A549 (cell line): ENCODE data around the gene ZNF789. TPM values are rescaled to one million over a fixed set of nuclear protein-coding genes. Genes with fewer than 3 reads are reported as not detected.

ENCODE experiments used
- ATAC-seq, 2 experiments: fragments of 200-7000 bp in 1 of 2; fragments of >200 bp in 1 of 2; cut with Nextera tagmentation in 1 of 2; cut with Tn5 transposase in 1 of 2; 3 replicates each; pipeline versions ENCODE4 v1.8.0 to v1.9.1; 2018 to 2020; ENCODE audit warnings: mild to moderate bottlenecking in 1 of 2, moderate library complexity in 1 of 2
- CTCF ChIA-PET: fragments of 300-600 bp; sonication (Branson Sonifier 250); formaldehyde crosslinking; extraction: SDS; loops from one replicate; lab custom pipeline; 2021; ENCODE audit warnings: antibody characterized with exemption, inconsistent platforms; lab: Yijun Ruan, JAX
- POLR2A ChIA-PET: fragments of 350-600 bp; formaldehyde crosslinking; extraction: SDS; loops from one replicate; lab custom pipeline; 2021; ENCODE audit warnings: antibody characterized with exemption, inconsistent platforms; lab: Yijun Ruan, JAX
- DNase-seq, 2 experiments: peaks; one replicate each; pipeline versions ENCODE4 v3.0.0 to v3.0.0-alpha.2; 2011 to 2016; ENCODE audit warnings: low read depth in 1 of 2, low spot score in 1 of 2
- FAIRE-seq: peaks from 2 replicates; lab custom pipeline; 2011; peaks lifted over from hg19 to GRCh38; lab: Jason Lieb, UNC
- H3K27ac ChIP-seq, 2 experiments: fragments of >200 bp; sonication (Bioruptor Twin); formaldehyde crosslinking; 3 replicates each; pipeline ENCODE4 v1.5.1; 2016 to 2017
- H3K4me1 ChIP-seq: fragments of >200 bp; sonication (Bioruptor Twin); formaldehyde crosslinking; 3 replicates; pipeline ENCODE4 v1.6.1; 2016
- H3K4me2 ChIP-seq: fragments of >200 bp; sonication (Bioruptor Twin); formaldehyde crosslinking; 3 replicates; pipeline ENCODE4 v1.6.1; 2016
- H3K4me3 ChIP-seq: fragments of >200 bp; sonication (Bioruptor Twin); formaldehyde crosslinking; 3 replicates; pipeline ENCODE4 v1.5.1; 2016
- H3K9me3 ChIP-seq: fragments of >200 bp; sonication (Bioruptor Twin); formaldehyde crosslinking; 3 replicates; pipeline ENCODE4 v1.6.1; 2016
- CHD4 ChIP-seq: fragments of 200-600 bp; sonication (generic); IDR thresholded peaks from 2 replicates; pipeline ENCODE4 v1.6.1; 2016; ENCODE audit warnings: antibody characterized with exemption, mild to moderate bottlenecking, borderline replicate concordance
- EHF ChIP-seq: fragments of 250-450 bp; sonication (Bioruptor Pico); IDR thresholded peaks from 2 replicates; pipeline ENCODE4 v1.5.0; 2020; ENCODE audit warnings: mild to moderate bottlenecking
- EP300 ChIP-seq, 2 experiments: fragments of >200 bp; sonication (Bioruptor Twin); formaldehyde crosslinking; IDR thresholded peaks; 2 replicates in 1 of 2; 3 replicates in 1 of 2; pipeline ENCODE4 v1.6.1; 2016 to 2017
- FOSL2 ChIP-seq, 2 experiments: fragments of 450-650 bp in 1 of 2; fragments of >200 bp in 1 of 2; sonication (Bioruptor Twin) in 1 of 2; formaldehyde crosslinking; IDR thresholded peaks; 2 replicates each; pipeline versions ENCODE4 v1.5.0 to v1.6.1; 2016 to 2020; ENCODE audit warnings: mild to moderate bottlenecking in 1 of 2, moderate library complexity in 1 of 2
- FOXS1 ChIP-seq: fragments of 250-450 bp; sonication (Bioruptor Pico); IDR thresholded peaks from 2 replicates; pipeline ENCODE4 v1.5.0; 2020; ENCODE audit warnings: mild to moderate bottlenecking, moderate library complexity
- GATA3 ChIP-seq: IDR thresholded peaks from 2 replicates; pipeline ENCODE4 v1.6.1; 2012; ENCODE audit warnings: borderline replicate concordance
- HDAC2 ChIP-seq: fragments of 200-600 bp; sonication (generic); IDR thresholded peaks from 2 replicates; pipeline ENCODE4 v1.6.1; 2016
- MYC ChIP-seq: IDR thresholded peaks from 2 replicates; pipeline ENCODE4 v1.6.1; 2012; ENCODE audit warnings: mild to moderate bottlenecking, inconsistent platforms, low read length, improper control_type of control experiment, borderline replicate concordance
- NR3C1 ChIP-seq: fragments of >200 bp; sonication (Bioruptor Twin); formaldehyde crosslinking; IDR thresholded peaks from 3 replicates; pipeline ENCODE4 v1.6.1; 2017
- PHF8 ChIP-seq: fragments of 200-600 bp; sonication (generic); IDR thresholded peaks from 2 replicates; pipeline ENCODE4 v1.6.1; 2016; ENCODE audit warnings: low read depth, mild to moderate bottlenecking, antibody characterized with exemption, moderate library complexity, borderline replicate concordance
- POLR2A ChIP-seq: IDR thresholded peaks from 2 replicates; pipeline ENCODE4 v1.6.1; 2012; ENCODE audit warnings: mild to moderate bottlenecking, low read length
- RFX5 ChIP-seq: fragments of 450-650 bp; IDR thresholded peaks from 2 replicates; pipeline ENCODE4 v1.7.1; 2014; ENCODE audit warnings: antibody characterized with exemption, mild to moderate bottlenecking, moderate library complexity
- RNF2 ChIP-seq: fragments of 200-600 bp; sonication (generic); IDR thresholded peaks from 2 replicates; pipeline ENCODE4 v1.6.1; 2016; ENCODE audit warnings: low read depth, mild to moderate bottlenecking, antibody characterized with exemption, moderate library complexity, borderline replicate concordance
- SMC3 ChIP-seq: fragments of >200 bp; sonication (Bioruptor Twin); formaldehyde crosslinking; IDR thresholded peaks from 3 replicates; pipeline ENCODE4 v1.6.1; 2018; ENCODE audit warnings: inconsistent platforms
- SREBF2 ChIP-seq: fragments of 450-650 bp; IDR thresholded peaks from 2 replicates; pipeline ENCODE4 v1.6.1; 2014; ENCODE audit warnings: mild to moderate bottlenecking, moderate library complexity
- TFCP2L1 ChIP-seq: fragments of 250-450 bp; sonication (Bioruptor Pico); IDR thresholded peaks from 2 replicates; pipeline ENCODE4 v1.5.0; 2021; ENCODE audit warnings: mild to moderate bottlenecking
- TP53 ChIP-seq: fragments of 250-450 bp; sonication (Bioruptor Pico); IDR thresholded peaks from 2 replicates; pipeline ENCODE4 v1.5.0; 2021; ENCODE audit warnings: mild to moderate bottlenecking, moderate library complexity
- ZC3H11A ChIP-seq: fragments of 450-650 bp; IDR thresholded peaks from 2 replicates; pipeline ENCODE4 v1.6.1; 2014; ENCODE audit warnings: antibody characterized with exemption, mild to moderate bottlenecking
- ZFP36 ChIP-seq: fragments of 450-650 bp; IDR thresholded peaks from 2 replicates; pipeline ENCODE4 v1.6.1; 2014; ENCODE audit warnings: borderline replicate concordance; ENCODE audit not compliant: partially characterized antibody
- ZNF302 ChIP-seq: fragments of 250-450 bp; sonication (Bioruptor Pico); IDR thresholded peaks from 2 replicates; pipeline ENCODE4 v1.9.0; 2021; ENCODE audit warnings: inconsistent platforms, mild to moderate bottlenecking, moderate library complexity
- WGBS: methylation state at CpG from one replicate; pipeline ENCODE4 v1.1.6; 2017; ENCODE audit errors: missing lambda C conversion rate; 5-methylcytosine and 5-hydroxymethylcytosine counted together
- polyA plus RNA-seq, 4 experiments: library from polyadenylated mRNA; depleted of rRNA in 3 of 4; stranded (reverse); fragments of >200 nt; fragmentation: RNase III in 1 of 4; extraction: RNeasy Plus Mini Kit Qiagen cat#74134 plus additional on column Dnase treatment in 1 of 4; gene quantifications; 2 replicates in 3 of 4; 3 replicates in 1 of 4; pipeline ENCODE4 v1.2.3, GENCODE V29; 2011 to 2017
- TF ChIP-seq, protein P1 (sequence below): fragments of 450-650 bp; IDR thresholded peaks from 2 replicates; pipeline ENCODE4 v1.6.1; 2014; ENCODE audit warnings: antibody characterized with exemption
- TF ChIP-seq, protein P2 (sequence below): fragments of 150-350 bp; IDR thresholded peaks from 2 replicates; pipeline ENCODE4 v1.6.1; 2014; ENCODE audit warnings: low read depth, mild to moderate bottlenecking, low read length
- TF ChIP-seq, protein P3 (sequence below): fragments of 250-450 bp; sonication (Bioruptor Pico); IDR thresholded peaks from 2 replicates; pipeline ENCODE4 v1.5.0; 2020; ENCODE audit warnings: low read depth, mild to moderate bottlenecking, moderate library complexity
- TF ChIP-seq, protein P4 (sequence below): fragments of >200 bp; sonication (Bioruptor Twin); formaldehyde crosslinking; IDR thresholded peaks from 2 replicates; pipeline ENCODE4 v1.6.1; 2016
- TF ChIP-seq, protein P5 (sequence below): fragments of >200 bp; sonication (Bioruptor Twin); formaldehyde crosslinking; IDR thresholded peaks from 3 replicates; pipeline ENCODE4 v1.6.1; 2016

Gene ZNF789
- polyA plus RNA-seq, 2 of the 4 experiments (the other 2 are of a cell fraction) = 7.5 to 11.6 TPM

- TF ChIP-seq, protein P1, sequence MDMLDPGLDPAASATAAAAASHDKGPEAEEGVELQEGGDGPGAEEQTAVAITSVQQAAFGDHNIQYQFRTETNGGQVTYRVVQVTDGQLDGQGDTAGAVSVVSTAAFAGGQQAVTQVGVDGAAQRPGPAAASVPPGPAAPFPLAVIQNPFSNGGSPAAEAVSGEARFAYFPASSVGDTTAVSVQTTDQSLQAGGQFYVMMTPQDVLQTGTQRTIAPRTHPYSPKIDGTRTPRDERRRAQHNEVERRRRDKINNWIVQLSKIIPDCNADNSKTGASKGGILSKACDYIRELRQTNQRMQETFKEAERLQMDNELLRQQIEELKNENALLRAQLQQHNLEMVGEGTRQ = no peak
- TF ChIP-seq ZC3H11A = no peak
- no peak for TF ChIP-seq ZNF302 (CRISPR knock-in tag)
These were observed 12.4 kb downstream of the ZNF789 start (continued) for GRCh38 chr7:99485094-99485493.

- TF ChIP-seq, protein P2, sequence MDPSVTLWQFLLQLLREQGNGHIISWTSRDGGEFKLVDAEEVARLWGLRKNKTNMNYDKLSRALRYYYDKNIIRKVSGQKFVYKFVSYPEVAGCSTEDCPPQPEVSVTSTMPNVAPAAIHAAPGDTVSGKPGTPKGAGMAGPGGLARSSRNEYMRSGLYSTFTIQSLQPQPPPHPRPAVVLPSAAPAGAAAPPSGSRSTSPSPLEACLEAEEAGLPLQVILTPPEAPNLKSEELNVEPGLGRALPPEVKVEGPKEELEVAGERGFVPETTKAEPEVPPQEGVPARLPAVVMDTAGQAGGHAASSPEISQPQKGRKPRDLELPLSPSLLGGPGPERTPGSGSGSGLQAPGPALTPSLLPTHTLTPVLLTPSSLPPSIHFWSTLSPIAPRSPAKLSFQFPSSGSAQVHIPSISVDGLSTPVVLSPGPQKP = no peak
- TF ChIP-seq, protein P3, sequence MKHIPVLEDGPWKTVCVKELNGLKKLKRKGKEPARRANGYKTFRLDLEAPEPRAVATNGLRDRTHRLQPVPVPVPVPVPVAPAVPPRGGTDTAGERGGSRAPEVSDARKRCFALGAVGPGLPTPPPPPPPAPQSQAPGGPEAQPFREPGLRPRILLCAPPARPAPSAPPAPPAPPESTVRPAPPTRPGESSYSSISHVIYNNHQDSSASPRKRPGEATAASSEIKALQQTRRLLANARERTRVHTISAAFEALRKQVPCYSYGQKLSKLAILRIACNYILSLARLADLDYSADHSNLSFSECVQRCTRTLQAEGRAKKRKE (CRISPR knock-in tag) = no peak
- TF ChIP-seq, protein P4, sequence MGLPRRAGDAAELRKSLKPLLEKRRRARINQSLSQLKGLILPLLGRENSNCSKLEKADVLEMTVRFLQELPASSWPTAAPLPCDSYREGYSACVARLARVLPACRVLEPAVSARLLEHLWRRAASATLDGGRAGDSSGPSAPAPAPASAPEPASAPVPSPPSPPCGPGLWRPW = no peak
- TF ChIP-seq FOXS1 (CRISPR knock-in tag) (no peak), HDAC2 (no peak), PHF8 (no peak), SMC3 (no peak), TP53 (CRISPR knock-in tag) (no peak), NR3C1 (no peak), GATA3 (no peak), RNF2 (no peak), TFCP2L1 (CRISPR knock-in tag) (no peak), ZC3H11A (no peak), EP300 (IDR thresholded peaks at IDR 0.05) (no peak), EHF (no peak)
- TF ChIP-seq, protein P1 = no peak
- TF ChIP-seq, protein P5, sequence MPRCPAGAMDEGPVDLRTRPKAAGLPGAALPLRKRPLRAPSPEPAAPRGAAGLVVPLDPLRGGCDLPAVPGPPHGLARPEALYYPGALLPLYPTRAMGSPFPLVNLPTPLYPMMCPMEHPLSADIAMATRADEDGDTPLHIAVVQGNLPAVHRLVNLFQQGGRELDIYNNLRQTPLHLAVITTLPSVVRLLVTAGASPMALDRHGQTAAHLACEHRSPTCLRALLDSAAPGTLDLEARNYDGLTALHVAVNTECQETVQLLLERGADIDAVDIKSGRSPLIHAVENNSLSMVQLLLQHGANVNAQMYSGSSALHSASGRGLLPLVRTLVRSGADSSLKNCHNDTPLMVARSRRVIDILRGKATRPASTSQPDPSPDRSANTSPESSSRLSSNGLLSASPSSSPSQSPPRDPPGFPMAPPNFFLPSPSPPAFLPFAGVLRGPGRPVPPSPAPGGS = no peak
- Histone ChIP-seq H3K27ac (no peak overlapping the region), H3K4me3 (no peak overlapping the region), H3K9me3 (peaks cover 77% of the 10 kb centered on the region), H3K4me2 (no peak overlapping the region), H3K4me1 (no peaks in the 10 kb centered on the region)
- FAIRE-seq = no peak
- peak in 1 of 2 experiments; percentile 32; a peak in 1 of 6 replicates for ATAC-seq
- ChIA-PET POLR2A (interaction anchor here (1.3 kb wide), 1 partner anchor 11 kb away, joined by 4 read pairs; the partner anchor contains the start of gene ZNF394), CTCF (no interaction called here)
- DNase-seq = no peak
- WGBS = 85% methylated on average over 4 of the region's 4 CpGs
These were observed 16.5 kb downstream of the ZNF789 start for GRCh38 chr7:99489235-99489634.

- POLR2A ChIA-PET = interaction anchor here (1.1 kb wide), 1 partner anchor 9 kb away, joined by 3 read pairs; no protein-coding TSS in a partner anchor
- H3K4me1 ChIP-seq = no peaks in the 10 kb centered on the region
- peak; percentile 23 to 39; a peak in 2 of 6 replicates for ATAC-seq
These were observed 18.2 kb downstream of the ZNF789 start for GRCh38 chr7:99490878-99491277.

More at GRCh38 chr7:99490878-99491277, 18.2 kb downstream of the ZNF789 start:
- no peak for FAIRE-seq
- WGBS = 79% methylated on average over 3 of the region's 3 CpGs
- DNase-seq = no peak
- no peak overlapping the region for H3K4me3 ChIP-seq
- no peak overlapping the region for H3K27ac ChIP-seq
- peaks cover 90% of the 10 kb centered on the region for H3K9me3 ChIP-seq
- H3K4me2 ChIP-seq = no peak overlapping the region
- CTCF ChIA-PET = interaction anchor here (1.2 to 1.4 kb wide), 2 partner anchors 9 to 125 kb away, joined by 3 to 5 read pairs; partner anchors contain the start of gene ZNF394
- TF ChIP-seq RNF2 (no peak), ZFP36 (no peak), POLR2A (no peak), CHD4 (no peak), SREBF2 (no peak), RFX5 (no peak), MYC (no peak), FOSL2 (IDR thresholded peaks at IDR 0.05) (no peak), FOSL2 (CRISPR knock-in tag; IDR thresholded peaks at IDR 0.05) (no peak)
- TF ChIP-seq, protein P4 = no peak
- TF ChIP-seq, protein P2 = no peak
